A549 (cell line): ENCODE results near the gene CPA3. TPM values are rescaled to one million over a fixed set of nuclear protein-coding genes. Genes with fewer than 3 reads are reported as not detected.

Source experiments
- ATAC-seq, 2 experiments: fragments of 200-7000 bp in 1 of 2; fragments of >200 bp in 1 of 2; cut with Nextera tagmentation in 1 of 2; cut with Tn5 transposase in 1 of 2; 3 replicates each; pipeline versions ENCODE4 v1.8.0 to v1.9.1; 2018 to 2020; ENCODE audit warnings: mild to moderate bottlenecking in 1 of 2, moderate library complexity in 1 of 2
- CTCF ChIA-PET: fragments of 300-600 bp; sonication (Branson Sonifier 250); formaldehyde crosslinking; extraction: SDS; loops from one replicate; lab custom pipeline; 2021; ENCODE audit warnings: antibody characterized with exemption, inconsistent platforms; lab: Yijun Ruan, JAX
- POLR2A ChIA-PET: fragments of 350-600 bp; formaldehyde crosslinking; extraction: SDS; loops from one replicate; lab custom pipeline; 2021; ENCODE audit warnings: antibody characterized with exemption, inconsistent platforms; lab: Yijun Ruan, JAX
- DNase-seq, 2 experiments: peaks; one replicate each; pipeline versions ENCODE4 v3.0.0 to v3.0.0-alpha.2; 2011 to 2016; ENCODE audit warnings: low read depth in 1 of 2, low spot score in 1 of 2
- FAIRE-seq: peaks from 2 replicates; lab custom pipeline; 2011; peaks lifted over from hg19 to GRCh38; lab: Jason Lieb, UNC
- H3K27ac ChIP-seq, 2 experiments: fragments of >200 bp; sonication (Bioruptor Twin); formaldehyde crosslinking; 3 replicates each; pipeline ENCODE4 v1.5.1; 2016 to 2017
- H3K4me1 ChIP-seq: fragments of >200 bp; sonication (Bioruptor Twin); formaldehyde crosslinking; 3 replicates; pipeline ENCODE4 v1.6.1; 2016
- H3K4me2 ChIP-seq: fragments of >200 bp; sonication (Bioruptor Twin); formaldehyde crosslinking; 3 replicates; pipeline ENCODE4 v1.6.1; 2016
- H3K4me3 ChIP-seq: fragments of >200 bp; sonication (Bioruptor Twin); formaldehyde crosslinking; 3 replicates; pipeline ENCODE4 v1.5.1; 2016
- H3K9me3 ChIP-seq: fragments of >200 bp; sonication (Bioruptor Twin); formaldehyde crosslinking; 3 replicates; pipeline ENCODE4 v1.6.1; 2016
- CHD4 ChIP-seq: fragments of 200-600 bp; sonication (generic); IDR thresholded peaks from 2 replicates; pipeline ENCODE4 v1.6.1; 2016; ENCODE audit warnings: antibody characterized with exemption, mild to moderate bottlenecking, borderline replicate concordance
- EHMT2 ChIP-seq: fragments of 200-600 bp; sonication (generic); IDR thresholded peaks from 2 replicates; pipeline ENCODE4 v1.6.1; 2016; ENCODE audit warnings: antibody characterized with exemption, low read depth, mild to moderate bottlenecking, moderate library complexity
- EP300 ChIP-seq, 2 experiments: fragments of >200 bp; sonication (Bioruptor Twin); formaldehyde crosslinking; IDR thresholded peaks; 2 replicates in 1 of 2; 3 replicates in 1 of 2; pipeline ENCODE4 v1.6.1; 2016 to 2017
- ESRRA ChIP-seq: fragments of 150-350 bp; IDR thresholded peaks from 2 replicates; pipeline ENCODE4 v1.6.1; 2014; ENCODE audit warnings: mild to moderate bottlenecking, low read length, borderline replicate concordance
- GATA3 ChIP-seq: IDR thresholded peaks from 2 replicates; pipeline ENCODE4 v1.6.1; 2012; ENCODE audit warnings: borderline replicate concordance
- HOXB13 ChIP-seq: fragments of 250-450 bp; sonication (Bioruptor Pico); IDR thresholded peaks from 2 replicates; pipeline ENCODE4 v1.5.0; 2020; ENCODE audit warnings: low read depth, mild to moderate bottlenecking, moderate library complexity
- HOXB5 ChIP-seq: fragments of 250-450 bp; sonication (Bioruptor Pico); IDR thresholded peaks from 2 replicates; pipeline ENCODE4 v1.5.0; 2020; ENCODE audit warnings: mild to moderate bottlenecking, moderate library complexity
- JUN ChIP-seq, 2 experiments: fragments of >200 bp; sonication (Bioruptor Twin); formaldehyde crosslinking; IDR thresholded peaks; 2 replicates in 1 of 2; 3 replicates in 1 of 2; pipeline ENCODE4 v1.6.1; 2016 to 2017
- NFE2L2 ChIP-seq: fragments of 150-350 bp; conservative IDR thresholded peaks from 2 replicates; pipeline ENCODE4 v1.6.1; 2014; ENCODE audit warnings: low read length
- POLR2AphosphoS2 ChIP-seq: conservative IDR thresholded peaks from 2 replicates; pipeline ENCODE4 v1.6.1; 2012; ENCODE audit warnings: low read length, improper control_type of control experiment, inconsistent platforms
- RAD21 ChIP-seq, 2 experiments: fragments of >200 bp in 1 of 2; sonication (Bioruptor Twin) in 1 of 2; formaldehyde crosslinking in 1 of 2; IDR thresholded peaks in 1 of 2; conservative IDR thresholded peaks in 1 of 2; 2 replicates in 1 of 2; 3 replicates in 1 of 2; pipeline ENCODE4 v1.6.1; 2012 to 2018; ENCODE audit warnings: inconsistent platforms in 1 of 2
- RFX5 ChIP-seq: fragments of 450-650 bp; IDR thresholded peaks from 2 replicates; pipeline ENCODE4 v1.7.1; 2014; ENCODE audit warnings: antibody characterized with exemption, mild to moderate bottlenecking, moderate library complexity
- RNF2 ChIP-seq: fragments of 200-600 bp; sonication (generic); IDR thresholded peaks from 2 replicates; pipeline ENCODE4 v1.6.1; 2016; ENCODE audit warnings: low read depth, mild to moderate bottlenecking, antibody characterized with exemption, moderate library complexity, borderline replicate concordance
- ZC3H11A ChIP-seq: fragments of 450-650 bp; IDR thresholded peaks from 2 replicates; pipeline ENCODE4 v1.6.1; 2014; ENCODE audit warnings: antibody characterized with exemption, mild to moderate bottlenecking
- ZNF302 ChIP-seq: fragments of 250-450 bp; sonication (Bioruptor Pico); IDR thresholded peaks from 2 replicates; pipeline ENCODE4 v1.9.0; 2021; ENCODE audit warnings: inconsistent platforms, mild to moderate bottlenecking, moderate library complexity
- ZSCAN20 ChIP-seq: fragments of 250-450 bp; sonication (Bioruptor Pico); IDR thresholded peaks from 2 replicates; pipeline ENCODE4 v1.8.0; 2022; ENCODE audit warnings: mild to moderate bottlenecking, moderate library complexity
- WGBS: methylation state at CpG from one replicate; pipeline ENCODE4 v1.1.6; 2017; ENCODE audit errors: missing lambda C conversion rate; 5-methylcytosine and 5-hydroxymethylcytosine counted together
- polyA plus RNA-seq, 4 experiments: library from polyadenylated mRNA; depleted of rRNA in 3 of 4; stranded (reverse); fragments of >200 nt; fragmentation: RNase III in 1 of 4; extraction: RNeasy Plus Mini Kit Qiagen cat#74134 plus additional on column Dnase treatment in 1 of 4; gene quantifications; 2 replicates in 3 of 4; 3 replicates in 1 of 4; pipeline ENCODE4 v1.2.3, GENCODE V29; 2011 to 2017
- TF ChIP-seq, protein P1 (sequence below): fragments of 150-350 bp; IDR thresholded peaks from 2 replicates; pipeline ENCODE4 v1.6.1; 2014; ENCODE audit warnings: low read depth, mild to moderate bottlenecking, low read length
- TF ChIP-seq, protein P2 (sequence below): IDR thresholded peaks from 2 replicates; pipeline ENCODE4 v1.6.1; 2012
- TF ChIP-seq, protein P3 (sequence below): fragments of >200 bp; sonication (Bioruptor Twin); formaldehyde crosslinking; IDR thresholded peaks from 2 replicates; pipeline ENCODE4 v1.6.1; 2016
- TF ChIP-seq, protein P4 (sequence below): fragments of 250-450 bp; sonication (Bioruptor Pico); IDR thresholded peaks from 2 replicates; pipeline ENCODE4 v1.5.0; 2021; ENCODE audit warnings: mild to moderate bottlenecking, moderate library complexity, borderline replicate concordance
- TF ChIP-seq, protein P5 (sequence below): fragments of >200 bp; sonication (Bioruptor Twin); formaldehyde crosslinking; IDR thresholded peaks from 3 replicates; pipeline ENCODE4 v1.6.1; 2016
- TF ChIP-seq, protein P6 (sequence below): fragments of 450-650 bp; IDR thresholded peaks from 2 replicates; pipeline ENCODE4 v1.6.1; 2014; ENCODE audit warnings: antibody characterized with exemption
- TF ChIP-seq, protein P7 (sequence below): fragments of >200 bp; sonication (Bioruptor Twin); formaldehyde crosslinking; IDR thresholded peaks from 3 replicates; pipeline ENCODE4 v1.5.1; 2016
- TF ChIP-seq, protein P8 (sequence below): IDR thresholded peaks from 2 replicates; pipeline ENCODE4 v1.6.1; 2012; ENCODE audit warnings: low read depth, borderline replicate concordance

CPA3 gene
- polyA plus RNA-seq, 2 of the 4 experiments (the other 2 are of a cell fraction): not detected

DNA sequence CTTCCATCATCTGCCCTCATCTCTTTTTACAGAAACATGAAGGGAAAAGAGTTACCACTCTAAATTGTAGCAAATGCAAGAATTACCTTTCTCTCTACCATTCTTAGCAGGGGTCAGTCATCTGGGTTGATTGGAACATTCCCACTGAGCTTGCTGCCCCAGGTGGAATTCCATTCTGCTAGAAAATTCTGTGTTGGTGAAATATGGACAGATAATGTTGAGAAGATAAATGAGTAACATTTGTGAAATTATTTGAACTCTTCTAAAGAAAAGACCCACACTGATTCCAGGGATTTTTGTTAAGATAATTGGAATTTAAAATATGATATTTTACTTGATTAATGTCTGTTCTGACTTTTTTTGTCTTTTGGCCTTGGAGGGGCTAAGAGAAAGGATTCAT is 11.0 kb upstream of the CPA3 start:
- POLR2A ChIA-PET: no interaction called here
- ATAC-seq (no peak), DNase-seq (no peak), FAIRE-seq (no peak)
- H3K27ac ChIP-seq: no peak overlapping the region
- H3K9me3 ChIP-seq: no peaks in the 10 kb centered on the region
- TF ChIP-seq POLR2AphosphoS2 (no peak), HOXB13 (CRISPR knock-in tag) (no peak), GATA3 (no peak), ZNF302 (CRISPR knock-in tag) (no peak), CHD4 (no peak)
- TF ChIP-seq, protein P1, sequence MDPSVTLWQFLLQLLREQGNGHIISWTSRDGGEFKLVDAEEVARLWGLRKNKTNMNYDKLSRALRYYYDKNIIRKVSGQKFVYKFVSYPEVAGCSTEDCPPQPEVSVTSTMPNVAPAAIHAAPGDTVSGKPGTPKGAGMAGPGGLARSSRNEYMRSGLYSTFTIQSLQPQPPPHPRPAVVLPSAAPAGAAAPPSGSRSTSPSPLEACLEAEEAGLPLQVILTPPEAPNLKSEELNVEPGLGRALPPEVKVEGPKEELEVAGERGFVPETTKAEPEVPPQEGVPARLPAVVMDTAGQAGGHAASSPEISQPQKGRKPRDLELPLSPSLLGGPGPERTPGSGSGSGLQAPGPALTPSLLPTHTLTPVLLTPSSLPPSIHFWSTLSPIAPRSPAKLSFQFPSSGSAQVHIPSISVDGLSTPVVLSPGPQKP: no peak
- TF ChIP-seq, protein P2, sequence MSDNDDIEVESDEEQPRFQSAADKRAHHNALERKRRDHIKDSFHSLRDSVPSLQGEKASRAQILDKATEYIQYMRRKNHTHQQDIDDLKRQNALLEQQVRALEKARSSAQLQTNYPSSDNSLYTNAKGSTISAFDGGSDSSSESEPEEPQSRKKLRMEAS: no peak
- TF ChIP-seq, protein P3, sequence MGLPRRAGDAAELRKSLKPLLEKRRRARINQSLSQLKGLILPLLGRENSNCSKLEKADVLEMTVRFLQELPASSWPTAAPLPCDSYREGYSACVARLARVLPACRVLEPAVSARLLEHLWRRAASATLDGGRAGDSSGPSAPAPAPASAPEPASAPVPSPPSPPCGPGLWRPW: no peak
- no peaks in the 10 kb centered on the region for H3K4me1 ChIP-seq
- CTCF ChIA-PET: interaction anchor here (0.7 to 2.3 kb wide), 4 partner anchors 8 to 474 kb away, joined by 3 to 8 read pairs (median 4); no protein-coding TSS in a partner anchor
- H3K4me2 ChIP-seq: no peak overlapping the region
- no peak overlapping the region for H3K4me3 ChIP-seq

DNA sequence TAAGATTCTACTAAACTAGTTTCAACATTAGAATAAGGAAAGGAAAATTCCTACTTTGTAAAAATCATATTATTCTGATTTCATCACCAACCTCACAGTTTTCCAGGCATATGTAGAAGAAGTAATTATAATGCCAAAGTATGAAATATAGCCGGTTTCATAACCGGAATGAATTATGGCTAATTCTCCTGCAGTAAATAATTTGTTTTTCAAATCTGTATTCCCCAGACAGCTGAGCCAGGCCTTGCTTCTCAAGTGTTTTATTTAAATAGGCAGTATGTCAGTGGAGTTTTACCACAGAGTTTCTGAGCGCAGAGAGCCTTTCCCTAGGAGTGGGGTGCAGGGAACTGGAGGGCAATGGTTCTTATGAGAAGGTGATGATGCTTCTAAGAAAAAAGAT is 8.7 kb upstream of the CPA3 start:
- Histone ChIP-seq H3K4me2 (no peak overlapping the region), H3K4me1 (no peaks in the 10 kb centered on the region), H3K27ac (no peak overlapping the region), H3K9me3 (no peaks in the 10 kb centered on the region), H3K4me3 (no peak overlapping the region)
- ChIA-PET POLR2A (no interaction called here), CTCF (interaction anchor here (0.7 kb wide), 1 partner anchor 1703 kb away, joined by 4 read pairs; no protein-coding TSS in a partner anchor)
- DNase-seq (no peak), ATAC-seq (no peak), FAIRE-seq (no peak)
- TF ChIP-seq, protein P4, sequence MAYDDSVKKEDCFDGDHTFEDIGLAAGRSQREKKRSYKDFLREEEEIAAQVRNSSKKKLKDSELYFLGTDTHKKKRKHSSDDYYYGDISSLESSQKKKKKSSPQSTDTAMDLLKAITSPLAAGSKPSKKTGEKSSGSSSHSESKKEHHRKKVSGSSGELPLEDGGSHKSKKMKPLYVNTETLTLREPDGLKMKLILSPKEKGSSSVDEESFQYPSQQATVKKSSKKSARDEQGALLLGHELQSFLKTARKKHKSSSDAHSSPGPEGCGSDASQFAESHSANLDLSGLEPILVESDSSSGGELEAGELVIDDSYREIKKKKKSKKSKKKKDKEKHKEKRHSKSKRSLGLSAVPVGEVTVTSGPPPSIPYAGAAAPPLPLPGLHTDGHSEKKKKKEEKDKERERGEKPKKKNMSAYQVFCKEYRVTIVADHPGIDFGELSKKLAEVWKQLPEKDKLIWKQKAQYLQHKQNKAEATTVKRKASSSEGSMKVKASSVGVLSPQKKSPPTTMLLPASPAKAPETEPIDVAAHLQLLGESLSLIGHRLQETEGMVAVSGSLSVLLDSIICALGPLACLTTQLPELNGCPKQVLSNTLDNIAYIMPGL (CRISPR knock-in tag): no peak
- TF ChIP-seq ESRRA (no peak), JUN (IDR thresholded peaks at IDR 0.05) (no peak), HOXB5 (CRISPR knock-in tag) (no peak), RNF2 (no peak), ZSCAN20 (CRISPR knock-in tag) (no peak), EHMT2 (no peak), RAD21 (conservative IDR thresholded peaks at IDR 0.05 in 1 of 2, IDR thresholded peaks at IDR 0.05 in 1 of 2) (no peak), ZC3H11A (no peak), NFE2L2 (no peak), EP300 (IDR thresholded peaks at IDR 0.05) (no peak), RFX5 (no peak)
- TF ChIP-seq, protein P1: no peak
- TF ChIP-seq, protein P5, sequence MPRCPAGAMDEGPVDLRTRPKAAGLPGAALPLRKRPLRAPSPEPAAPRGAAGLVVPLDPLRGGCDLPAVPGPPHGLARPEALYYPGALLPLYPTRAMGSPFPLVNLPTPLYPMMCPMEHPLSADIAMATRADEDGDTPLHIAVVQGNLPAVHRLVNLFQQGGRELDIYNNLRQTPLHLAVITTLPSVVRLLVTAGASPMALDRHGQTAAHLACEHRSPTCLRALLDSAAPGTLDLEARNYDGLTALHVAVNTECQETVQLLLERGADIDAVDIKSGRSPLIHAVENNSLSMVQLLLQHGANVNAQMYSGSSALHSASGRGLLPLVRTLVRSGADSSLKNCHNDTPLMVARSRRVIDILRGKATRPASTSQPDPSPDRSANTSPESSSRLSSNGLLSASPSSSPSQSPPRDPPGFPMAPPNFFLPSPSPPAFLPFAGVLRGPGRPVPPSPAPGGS: no peak
- TF ChIP-seq, protein P6, sequence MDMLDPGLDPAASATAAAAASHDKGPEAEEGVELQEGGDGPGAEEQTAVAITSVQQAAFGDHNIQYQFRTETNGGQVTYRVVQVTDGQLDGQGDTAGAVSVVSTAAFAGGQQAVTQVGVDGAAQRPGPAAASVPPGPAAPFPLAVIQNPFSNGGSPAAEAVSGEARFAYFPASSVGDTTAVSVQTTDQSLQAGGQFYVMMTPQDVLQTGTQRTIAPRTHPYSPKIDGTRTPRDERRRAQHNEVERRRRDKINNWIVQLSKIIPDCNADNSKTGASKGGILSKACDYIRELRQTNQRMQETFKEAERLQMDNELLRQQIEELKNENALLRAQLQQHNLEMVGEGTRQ: no peak
- TF ChIP-seq, protein P7, sequence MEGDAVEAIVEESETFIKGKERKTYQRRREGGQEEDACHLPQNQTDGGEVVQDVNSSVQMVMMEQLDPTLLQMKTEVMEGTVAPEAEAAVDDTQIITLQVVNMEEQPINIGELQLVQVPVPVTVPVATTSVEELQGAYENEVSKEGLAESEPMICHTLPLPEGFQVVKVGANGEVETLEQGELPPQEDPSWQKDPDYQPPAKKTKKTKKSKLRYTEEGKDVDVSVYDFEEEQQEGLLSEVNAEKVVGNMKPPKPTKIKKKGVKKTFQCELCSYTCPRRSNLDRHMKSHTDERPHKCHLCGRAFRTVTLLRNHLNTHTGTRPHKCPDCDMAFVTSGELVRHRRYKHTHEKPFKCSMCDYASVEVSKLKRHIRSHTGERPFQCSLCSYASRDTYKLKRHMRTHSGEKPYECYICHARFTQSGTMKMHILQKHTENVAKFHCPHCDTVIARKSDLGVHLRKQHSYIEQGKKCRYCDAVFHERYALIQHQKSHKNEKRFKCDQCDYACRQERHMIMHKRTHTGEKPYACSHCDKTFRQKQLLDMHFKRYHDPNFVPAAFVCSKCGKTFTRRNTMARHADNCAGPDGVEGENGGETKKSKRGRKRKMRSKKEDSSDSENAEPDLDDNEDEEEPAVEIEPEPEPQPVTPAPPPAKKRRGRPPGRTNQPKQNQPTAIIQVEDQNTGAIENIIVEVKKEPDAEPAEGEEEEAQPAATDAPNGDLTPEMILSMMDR: no peak
- TF ChIP-seq, protein P3: no peak
- TF ChIP-seq, protein P8, sequence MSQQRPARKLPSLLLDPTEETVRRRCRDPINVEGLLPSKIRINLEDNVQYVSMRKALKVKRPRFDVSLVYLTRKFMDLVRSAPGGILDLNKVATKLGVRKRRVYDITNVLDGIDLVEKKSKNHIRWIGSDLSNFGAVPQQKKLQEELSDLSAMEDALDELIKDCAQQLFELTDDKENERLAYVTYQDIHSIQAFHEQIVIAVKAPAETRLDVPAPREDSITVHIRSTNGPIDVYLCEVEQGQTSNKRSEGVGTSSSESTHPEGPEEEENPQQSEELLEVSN: no peak
- WGBS: 96% methylated on average over 3 of the region's 3 CpGs
